ENCODE measurements around the gene PCDHGA7. TPM values are rescaled to one million over a fixed set of nuclear protein-coding genes. Genes with fewer than 3 reads are reported as not detected.
"Not testable (repeated sequence)": the region's sequence is repeated elsewhere in the genome, so short reads cannot be mapped to it uniquely, and the experiment has no call there.

Gene PCDHGA7
- total RNA-seq, 1 experiment from 2014 or later, result 0.18 TPM

- in situ Hi-C loops (cut with HindIII; ENCODE audit: low pct_unique_long_range_greater_than_20kb, low sequenced_read_pairs); H3K9me3 ChIP-seq (ENCODE audit: control insufficient read depth, insufficient read depth, low read depth, low read length): not testable (repeated sequence)
- CTCF ChIA-PET, result interaction anchor here (0.6 to 2.2 kb wide), 22 partner anchors 13 to 323 kb away, joined by 3 to 17 read pairs (median 4); partner anchors contain the start of genes PCDHB14, PCDHB2, PCDHGA1 and PCDHGA12
Measured at GRCh38 chr5:141417494-141418172, 35.1 kb downstream of the PCDHGA7 start, which contains the start of gene PCDHGB7. TSS of gene PCDHGB7 (plus strand) at chr5:141417677. CDS start at chr5:141417860, 183 bp downstream.

GRCh38 chr5:141419074-141419880, 36.7 kb downstream of the PCDHGA7 start:
- ATAC-seq, result no peak
- Histone ChIP-seq H3K4me1 (ENCODE audit: control insufficient read depth, insufficient read depth, low read length) (no peaks in the 10 kb centered on the region; the same call in 1 of the 2 replicates), H3K27me3 (ENCODE audit: control insufficient read depth, insufficient read depth, low read length) (no peaks in the 10 kb centered on the region), H3K27ac (ENCODE audit: low read length) (no peak overlapping the region), H3K36me3 (ENCODE audit: control insufficient read depth, insufficient read depth, low read length) (no peaks in the 10 kb centered on the region), H3K9me3 (ENCODE audit: control insufficient read depth, insufficient read depth, low read depth, low read length) (peaks cover 7% of the 10 kb centered on the region; the same call in 1 of the 2 replicates), H3K4me3 (ENCODE audit: low read depth in 2 of 2, low read length in 2 of 2) (no peak overlapping the region)
- ChIA-PET POLR2A (no interaction called here), CTCF (no interaction called here)
- in situ Hi-C loops (cut with HindIII; ENCODE audit: low pct_unique_long_range_greater_than_20kb, low sequenced_read_pairs), result no loop called here
- TF ChIP-seq SIN3A (IDR thresholded peaks at IDR 0.05; ENCODE audit: borderline replicate concordance, insufficient read depth, low read depth, low read length), result no peak
- DNase-seq (ENCODE audit: low read depth, low spot score), result no peak
- no TSS peak for BruUV-seq (replicated peaks)
- intact Hi-C loops (cut with micrococcal nuclease; ENCODE audit: unreplicated experiment), result loop anchor here (10.0 kb wide), 1 partner anchor 54 kb away; the partner anchor contains the start of gene PCDHGA5

More at GRCh38 chr5:141417494-141418172, 35.1 kb downstream of the PCDHGA7 start, which contains the start of gene PCDHGB7:
- H3K4me1 ChIP-seq (ENCODE audit: control insufficient read depth, insufficient read depth, low read length); H3K36me3 ChIP-seq (ENCODE audit: control insufficient read depth, insufficient read depth, low read length); H3K27ac ChIP-seq (ENCODE audit: low read length); BruUV-seq (replicated peaks); H3K27me3 ChIP-seq (ENCODE audit: control insufficient read depth, insufficient read depth, low read length): not testable (repeated sequence)
- POLR2A ChIA-PET, result interaction anchor here (0.5 kb wide), 1 partner anchor 145 kb away, joined by 3 read pairs; no protein-coding TSS in a partner anchor
- peak within 1 kb of the TSS; percentile 56 to 64 for H3K4me3 ChIP-seq (ENCODE audit: low read depth in 2 of 2, low read length in 2 of 2)
- ATAC-seq (peak; percentile 99), DNase-seq (ENCODE audit: low read depth, low spot score) (peak; percentile 57)
- TF ChIP-seq CTCF (IDR thresholded peaks at IDR 0.05) (peak; percentile 99), TCF7L2 (IDR thresholded peaks at IDR 0.05; ENCODE audit: low read depth, low read length) (peak; percentile 18; the same call in 1 of the 2 replicates)
- intact Hi-C loops (cut with micrococcal nuclease; ENCODE audit: unreplicated experiment), result loop anchor here (1.0 to 10.0 kb wide), 2 partner anchors 53 to 107 kb away; partner anchors contain the start of gene PCDHGA5

GRCh38 chr5:141420855-141421488, 38.4 kb downstream of the PCDHGA7 start, which contains the start of gene PCDHGA11:
TSS of gene PCDHGA11 (plus strand) at chr5:141421051. CDS start at chr5:141421228, 177 bp downstream.
- in situ Hi-C loops (cut with HindIII; ENCODE audit: low pct_unique_long_range_greater_than_20kb, low sequenced_read_pairs) (no loop called here), intact Hi-C loops (cut with micrococcal nuclease; ENCODE audit: unreplicated experiment) (no loop called here)
- POLR2A ChIA-PET, result no interaction called here
- Histone ChIP-seq H3K4me1 (ENCODE audit: control insufficient read depth, insufficient read depth, low read length) (no peaks in the 10 kb centered on the region; the same call in 1 of the 2 replicates), H3K27ac (ENCODE audit: low read length) (no peak within 1 kb of the TSS), H3K27me3 (ENCODE audit: control insufficient read depth, insufficient read depth, low read length) (no peaks in the 10 kb centered on the region), H3K9me3 (ENCODE audit: control insufficient read depth, insufficient read depth, low read depth, low read length) (peaks cover 14% of the 10 kb centered on the region; the same call in 1 of the 2 replicates), H3K36me3 (ENCODE audit: control insufficient read depth, insufficient read depth, low read length) (no peaks in the 10 kb centered on the region), H3K4me3 (ENCODE audit: low read depth in 2 of 2, low read length in 2 of 2) (no peak within 1 kb of the TSS)
- no peak for ATAC-seq
- CTCF ChIA-PET, result interaction anchor here (0.6 to 1.0 kb wide), 3 partner anchors 59 to 143 kb away, joined by 3 to 6 read pairs (median 6); no protein-coding TSS in a partner anchor
- DNase-seq (ENCODE audit: low read depth, low spot score), result no peak
- no peak for TF ChIP-seq TCF7L2 (IDR thresholded peaks at IDR 0.05; ENCODE audit: low read depth, low read length)
- peak; percentile 60 for TF ChIP-seq CTCF (IDR thresholded peaks at IDR 0.05)
- no TSS peak for BruUV-seq (replicated peaks)
